ENCODE results near the gene ALK. TPM values are rescaled to one million over a fixed set of nuclear protein-coding genes. Genes with fewer than 3 reads are reported as not detected.

ALK gene
- total RNA-seq, 1 experiment from 2014 or later: not detected

- Histone ChIP-seq H3K27me3 (ENCODE audit: insufficient read depth, low read length) (no peaks in the 10 kb centered on the region), H2BK5ac (ENCODE audit: insufficient read length, low read length) (no peak overlapping the region), H3K27ac (ENCODE audit: insufficient read length, low read depth, low read length) (no peak overlapping the region), H2AK5ac (ENCODE audit: insufficient read length, low read length) (no peak overlapping the region), H2BK120ac (ENCODE audit: low read depth, low read length, poor library complexity, severe bottlenecking) (no peak overlapping the region), H3K23me2 (ENCODE audit: insufficient read length, low read depth, low read length, poor library complexity, severe bottlenecking) (no peaks in the 10 kb centered on the region), H2BK12ac (ENCODE audit: insufficient read length, low read depth, low read length) (no peak overlapping the region), H3T11ph (ENCODE audit: low read length) (no peak overlapping the region), H3K9ac (ENCODE audit: extremely low read depth, insufficient read length, low read length) (no peak overlapping the region), H2BK15ac (ENCODE audit: low read depth, low read length) (no peak overlapping the region), H3K4me2 (ENCODE audit: insufficient read depth, insufficient read length, low read length) (no peak overlapping the region), H3K23ac (ENCODE audit: insufficient read length, low read depth, low read length) (no peak overlapping the region), H3K79me2 (ENCODE audit: insufficient read depth, low read length) (no peaks in the 10 kb centered on the region), H3K56ac (ENCODE audit: insufficient read length, low read depth, low read length) (no peak overlapping the region), H2BK20ac (ENCODE audit: low read depth, low read length, poor library complexity, severe bottlenecking) (no peak overlapping the region), H3K9me3 (ENCODE audit: control insufficient read depth, low read depth, low read length) (no peaks in the 10 kb centered on the region), H4K20me1 (ENCODE audit: control insufficient read depth, insufficient read depth, insufficient read length) (no peaks in the 10 kb centered on the region), H3K14ac (ENCODE audit: insufficient read depth, low read length) (no peak overlapping the region), H3K18ac (ENCODE audit: insufficient read length, low read depth, low read length) (no peak overlapping the region), H3K4me1 (ENCODE audit: insufficient read depth, low read length) (peaks cover 3% of the 10 kb centered on the region; the same call in 1 of the 2 replicates), H4K91ac (ENCODE audit: insufficient read length, low read depth, low read length) (no peak overlapping the region), H4K8ac (replicated peaks; ENCODE audit: insufficient read length, low read depth, low read length) (no peak overlapping the region), H3K79me1 (ENCODE audit: insufficient read depth, low read depth, low read length, poor library complexity, severe bottlenecking) (no peaks in the 10 kb centered on the region), H4K5ac (ENCODE audit: insufficient read length, low read depth, low read length) (no peak overlapping the region), H2AFZ (ENCODE audit: low read length) (no peak overlapping the region), H3K4ac (ENCODE audit: low read depth, low read length) (no peak overlapping the region)
- WGBS (ENCODE audit: extremely low coverage, insufficient read length, low lambda C conversion rate): no CpG with 5 or more reads among the region's 5 CpGs
- Mint-ChIP-seq H3K36me3 (ENCODE audit: insufficient read depth in 1 of 3, low read depth in 3 of 3) (peaks cover 0 to 12% (median 0%) of the 10 kb centered on the region in 3 experiments; a peak in 3 of 7 replicates), H3K4me3 (no peak overlapping the region), H3K27me3 (ENCODE audit: low read depth) (peaks cover 1% of the 10 kb centered on the region; the same call in 1 of the 2 replicates), H3K9me3 (peaks cover 0 to 9% of the 10 kb centered on the region in 2 experiments; a peak in 4 of 5 replicates), H3K27ac (no peak overlapping the region), H3K4me1 (peaks cover 16% of the 10 kb centered on the region in 2 experiments)
- DNase-seq: no peak
- TF ChIP-seq, protein P1, sequence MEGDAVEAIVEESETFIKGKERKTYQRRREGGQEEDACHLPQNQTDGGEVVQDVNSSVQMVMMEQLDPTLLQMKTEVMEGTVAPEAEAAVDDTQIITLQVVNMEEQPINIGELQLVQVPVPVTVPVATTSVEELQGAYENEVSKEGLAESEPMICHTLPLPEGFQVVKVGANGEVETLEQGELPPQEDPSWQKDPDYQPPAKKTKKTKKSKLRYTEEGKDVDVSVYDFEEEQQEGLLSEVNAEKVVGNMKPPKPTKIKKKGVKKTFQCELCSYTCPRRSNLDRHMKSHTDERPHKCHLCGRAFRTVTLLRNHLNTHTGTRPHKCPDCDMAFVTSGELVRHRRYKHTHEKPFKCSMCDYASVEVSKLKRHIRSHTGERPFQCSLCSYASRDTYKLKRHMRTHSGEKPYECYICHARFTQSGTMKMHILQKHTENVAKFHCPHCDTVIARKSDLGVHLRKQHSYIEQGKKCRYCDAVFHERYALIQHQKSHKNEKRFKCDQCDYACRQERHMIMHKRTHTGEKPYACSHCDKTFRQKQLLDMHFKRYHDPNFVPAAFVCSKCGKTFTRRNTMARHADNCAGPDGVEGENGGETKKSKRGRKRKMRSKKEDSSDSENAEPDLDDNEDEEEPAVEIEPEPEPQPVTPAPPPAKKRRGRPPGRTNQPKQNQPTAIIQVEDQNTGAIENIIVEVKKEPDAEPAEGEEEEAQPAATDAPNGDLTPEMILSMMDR (conservative IDR thresholded peaks at IDR 0.05): no peak
Observed at GRCh38 chr2:29374823-29375222, 546.6 kb downstream of the ALK start.
